Trophoblast cell (in vitro differentiated cells and primary cell): ENCODE data around the gene CTXN1.

Experiments used
- DNase-seq, 2 donors: peaks; one replicate each; pipeline ENCODE4 v3.0.0-alpha.2; 2016
- H2AFZ ChIP-seq: 2 replicates; pipeline ENCODE4 v1.6.1; 2013; ENCODE audit warnings: low read length, moderate library complexity, mild to moderate bottlenecking; ENCODE audit not compliant: insufficient read depth, poor library complexity
- H2AK5ac ChIP-seq: 2 replicates; pipeline ENCODE4 v1.6.1; 2013; ENCODE audit warnings: mild to moderate bottlenecking, low read length
- H2BK120ac ChIP-seq: 2 replicates; pipeline ENCODE4 v1.6.1; 2013; ENCODE audit warnings: low read length, mild to moderate bottlenecking, moderate library complexity; ENCODE audit not compliant: insufficient read depth, poor library complexity
- H2BK12ac ChIP-seq: 2 replicates; pipeline ENCODE4 v1.6.1; 2013; ENCODE audit warnings: mild to moderate bottlenecking, low read length, moderate library complexity
- H2BK5ac ChIP-seq: 2 replicates; pipeline ENCODE4 v1.6.1; 2013; ENCODE audit warnings: low read length, low read depth, moderate library complexity, mild to moderate bottlenecking; ENCODE audit not compliant: poor library complexity
- H3K14ac ChIP-seq: 2 replicates; pipeline ENCODE4 v1.6.1; 2013; ENCODE audit warnings: mild to moderate bottlenecking, low read length
- H3K18ac ChIP-seq: 2 replicates; pipeline ENCODE4 v1.6.1; 2013; ENCODE audit warnings: mild to moderate bottlenecking, low read length
- H3K23ac ChIP-seq: 2 replicates; pipeline ENCODE4 v1.6.1; 2013; ENCODE audit warnings: low read length
- H3K27ac ChIP-seq: 2 replicates; pipeline ENCODE4 v1.5.1; 2013; ENCODE audit warnings: low read depth, mild to moderate bottlenecking, inconsistent platforms, low read length, moderate library complexity
- H3K27me3 ChIP-seq: 2 replicates; pipeline ENCODE4 v1.6.1; 2013; ENCODE audit warnings: inconsistent platforms, mild to moderate bottlenecking, low read length, moderate library complexity; ENCODE audit not compliant: insufficient read depth
- H3K36me3 ChIP-seq, 2 experiments: 1 replicate in 1 of 2; 2 replicates in 1 of 2; pipeline ENCODE4 v1.6.1; 2013; ENCODE audit warnings: low read length in 2 of 2, mild to moderate bottlenecking in 2 of 2, moderate library complexity in 1 of 2; ENCODE audit not compliant: insufficient read depth in 2 of 2, control insufficient read depth in 1 of 2
- H3K4ac ChIP-seq: 2 replicates; pipeline ENCODE4 v1.6.1; 2013; ENCODE audit warnings: low read depth, mild to moderate bottlenecking, low read length, moderate library complexity
- H3K4me1 ChIP-seq, 2 experiments: 1 replicate in 1 of 2; 2 replicates in 1 of 2; pipeline ENCODE4 v1.6.1; 2013; ENCODE audit warnings: low read length in 2 of 2, mild to moderate bottlenecking in 2 of 2, moderate library complexity in 1 of 2; ENCODE audit not compliant: insufficient read depth in 2 of 2, control insufficient read depth in 1 of 2
- H3K4me2 ChIP-seq: 2 replicates; pipeline ENCODE4 v1.6.1; 2013; ENCODE audit warnings: inconsistent platforms, mild to moderate bottlenecking, low read length, moderate library complexity
- H3K4me3 ChIP-seq: 2 replicates; pipeline ENCODE4 v1.5.1; 2013; ENCODE audit warnings: mild to moderate bottlenecking, low read depth, low read length, inconsistent platforms
- H3K79me1 ChIP-seq: one replicate; pipeline ENCODE4 v1.6.1; 2013; ENCODE audit warnings: low read length
- H3K79me2 ChIP-seq: 2 replicates; pipeline ENCODE4 v1.6.1; 2013; ENCODE audit warnings: low read length, mild to moderate bottlenecking; ENCODE audit not compliant: control insufficient read depth, insufficient read depth, poor library complexity
- H3K9ac ChIP-seq: 2 replicates; pipeline ENCODE4 v1.6.1; 2013; ENCODE audit warnings: mild to moderate bottlenecking, low read length
- H3K9me3 ChIP-seq: 2 replicates; pipeline ENCODE4 v1.6.1; 2013; ENCODE audit warnings: low read depth, mild to moderate bottlenecking, control low read depth, inconsistent platforms, low read length; ENCODE audit not compliant: insufficient read depth
- H4K12ac ChIP-seq: 2 replicates; pipeline ENCODE4 v1.6.1; 2013; ENCODE audit warnings: low read depth, mild to moderate bottlenecking, low read length, moderate library complexity
- H4K8ac ChIP-seq: 2 replicates; pipeline ENCODE4 v1.6.1; 2013; ENCODE audit warnings: low read depth, mild to moderate bottlenecking, low read length, moderate library complexity
- H4K91ac ChIP-seq: one replicate; pipeline ENCODE4 v1.6.1; 2013; ENCODE audit warnings: low read depth, mild to moderate bottlenecking, low read length, moderate library complexity
- WGBS: extraction: QIAGEN DNeasy Blood & Tissue Kit; methylation state at CpG from one replicate; pipeline ENCODE4 v1.1.7; 2013; ENCODE audit warnings: missing lambda C conversion rate; ENCODE audit not compliant: insufficient read length, insufficient coverage; ENCODE audit errors: extremely low coverage; 5-methylcytosine and 5-hydroxymethylcytosine counted together

Gene CTXN1

DNA sequence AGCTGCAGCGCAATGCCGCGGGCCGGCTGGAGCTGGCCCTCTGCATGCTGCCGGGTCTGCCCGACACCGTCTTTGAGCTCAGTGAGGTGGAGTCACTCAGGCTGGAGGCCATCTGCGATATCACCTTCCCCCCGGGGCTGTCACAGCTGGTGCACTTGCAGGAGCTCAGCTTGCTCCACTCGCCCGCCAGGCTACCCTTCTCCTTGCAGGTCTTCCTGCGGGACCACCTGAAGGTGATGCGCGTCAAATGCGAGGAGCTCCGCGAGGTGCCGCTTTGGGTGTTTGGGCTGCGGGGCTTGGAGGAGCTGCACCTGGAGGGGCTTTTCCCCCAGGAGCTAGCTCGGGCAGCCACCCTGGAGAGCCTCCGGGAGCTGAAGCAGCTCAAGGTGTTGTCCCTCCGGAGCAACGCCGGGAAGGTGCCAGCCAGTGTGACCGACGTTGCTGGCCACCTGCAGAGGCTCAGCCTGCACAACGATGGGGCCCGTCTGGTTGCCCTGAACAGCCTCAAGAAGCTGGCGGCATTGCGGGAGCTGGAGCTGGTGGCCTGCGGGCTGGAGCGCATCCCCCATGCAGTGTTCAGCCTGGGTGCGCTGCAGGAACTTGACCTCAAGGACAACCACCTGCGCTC is 26.1 kb downstream of the CTXN1 start:
- H3K4me3 ChIP-seq, result no peak overlapping the region
- no peak overlapping the region for H3K27ac ChIP-seq
- peaks cover 2% of the 10 kb centered on the region for H3K9me3 ChIP-seq
- H3K4me1 ChIP-seq, result peaks cover 18 to 20% of the 10 kb centered on the region in 2 experiments
- H4K12ac ChIP-seq, result no peak overlapping the region
- no peak overlapping the region for H3K4me2 ChIP-seq
- no peak for DNase-seq
- no peaks in the 10 kb centered on the region for H3K36me3 ChIP-seq
- H3K4ac ChIP-seq, result no peak overlapping the region
- H3K9ac ChIP-seq, result no peak overlapping the region
- no peak overlapping the region for H2BK5ac ChIP-seq
- H2BK12ac ChIP-seq, result no peak overlapping the region
- H2AFZ ChIP-seq, result no peak overlapping the region
- no peak overlapping the region for H4K8ac ChIP-seq
- no peak overlapping the region for H3K14ac ChIP-seq
- H3K79me1 ChIP-seq, result peaks cover 16% of the 10 kb centered on the region
- no CpG with 5 or more reads among the region's 34 CpGs for WGBS
- no peaks in the 10 kb centered on the region for H3K27me3 ChIP-seq
- H2BK120ac ChIP-seq, result no peak overlapping the region
- H3K79me2 ChIP-seq, result peaks cover 15% of the 10 kb centered on the region
- no peak overlapping the region for H3K23ac ChIP-seq
- H2AK5ac ChIP-seq, result no peak overlapping the region
- H4K91ac ChIP-seq, result no peak overlapping the region
- H3K18ac ChIP-seq, result no peak overlapping the region

DNA sequence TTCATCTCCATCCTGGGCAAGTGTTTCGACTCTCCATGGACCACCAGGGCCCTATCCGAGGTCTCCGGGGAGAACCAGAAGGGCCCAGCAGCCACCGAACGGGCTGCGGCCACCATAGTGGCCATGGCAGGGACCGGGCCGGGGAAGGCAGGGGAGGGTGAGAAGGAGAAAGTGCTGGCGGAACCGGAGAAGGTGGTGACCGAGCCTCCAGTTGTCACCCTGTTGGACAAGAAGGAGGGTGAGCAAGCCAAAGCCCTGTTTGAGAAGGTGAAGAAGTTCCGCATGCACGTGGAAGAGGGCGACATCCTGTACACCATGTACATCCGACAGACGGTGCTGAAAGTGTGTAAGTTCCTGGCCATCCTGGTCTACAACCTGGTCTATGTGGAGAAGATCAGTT is 27.0 kb downstream of the CTXN1 start:
- H3K79me1 ChIP-seq, result peaks cover 9% of the 10 kb centered on the region
- H3K4me3 ChIP-seq, result no peak overlapping the region
- no peak overlapping the region for H3K14ac ChIP-seq
- peaks cover 17 to 19% of the 10 kb centered on the region in 2 experiments for H3K4me1 ChIP-seq
- no peak overlapping the region for H3K27ac ChIP-seq
- no CpG with 5 or more reads among the region's 16 CpGs for WGBS
- no peak overlapping the region for H3K4me2 ChIP-seq
- H3K36me3 ChIP-seq, result no peaks in the 10 kb centered on the region
- peaks cover 7% of the 10 kb centered on the region for H3K79me2 ChIP-seq
- H2BK120ac ChIP-seq, result no peak overlapping the region
- H4K91ac ChIP-seq, result no peak overlapping the region
- no peak overlapping the region for H3K9ac ChIP-seq
- no peaks in the 10 kb centered on the region for H3K27me3 ChIP-seq
- no peak overlapping the region for H2BK5ac ChIP-seq
- H4K8ac ChIP-seq, result no peak overlapping the region
- H3K18ac ChIP-seq, result no peak overlapping the region
- no peak overlapping the region for H2AFZ ChIP-seq
- DNase-seq, result no peak
- no peak overlapping the region for H3K4ac ChIP-seq
- no peak overlapping the region for H4K12ac ChIP-seq
- no peak overlapping the region for H3K23ac ChIP-seq
- H3K9me3 ChIP-seq, result peaks cover 2% of the 10 kb centered on the region
- H2AK5ac ChIP-seq, result no peak overlapping the region
- H2BK12ac ChIP-seq, result no peak overlapping the region

DNA sequence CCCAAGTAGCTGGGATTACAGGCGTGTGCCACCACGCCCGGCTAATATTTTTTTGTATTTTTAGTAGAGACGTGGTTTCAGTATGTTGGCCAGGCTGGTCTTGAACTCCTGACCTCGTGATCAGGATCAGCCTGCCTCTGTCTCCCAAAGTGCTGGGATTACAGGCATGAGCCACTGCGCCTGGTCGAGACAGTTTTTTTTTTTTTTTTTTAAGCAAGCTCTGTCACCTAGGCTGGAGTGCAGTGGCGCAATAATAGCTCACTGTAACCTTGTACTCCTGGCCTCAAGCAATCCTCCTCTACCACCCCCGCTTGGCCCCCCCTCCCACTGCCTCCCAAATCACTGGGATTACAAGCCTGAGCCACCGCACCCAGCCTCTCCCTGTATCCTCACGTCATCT is 28.6 kb downstream of the CTXN1 start:
- Histone ChIP-seq H2BK120ac (no peak overlapping the region), H3K27me3 (no peaks in the 10 kb centered on the region), H3K23ac (no peak overlapping the region), H3K9ac (no peak overlapping the region), H3K18ac (no peak overlapping the region), H4K12ac (no peak overlapping the region), H3K36me3 (no peaks in the 10 kb centered on the region), H2AK5ac (no peak overlapping the region), H3K27ac (no peak overlapping the region), H3K4ac (no peak overlapping the region), H2BK5ac (no peak overlapping the region), H3K9me3 (no peaks in the 10 kb centered on the region), H4K8ac (no peak overlapping the region), H2AFZ (no peak overlapping the region), H3K79me2 (no peaks in the 10 kb centered on the region), H3K79me1 (no peaks in the 10 kb centered on the region), H4K91ac (no peak overlapping the region), H2BK12ac (no peak overlapping the region), H3K4me2 (no peak overlapping the region), H3K4me3 (no peak overlapping the region), H3K4me1 (peaks cover 10 to 11% of the 10 kb centered on the region in 2 experiments), H3K14ac (no peak overlapping the region)
- WGBS, result no CpG with 5 or more reads among the region's 11 CpGs
- no peak for DNase-seq

DNA sequence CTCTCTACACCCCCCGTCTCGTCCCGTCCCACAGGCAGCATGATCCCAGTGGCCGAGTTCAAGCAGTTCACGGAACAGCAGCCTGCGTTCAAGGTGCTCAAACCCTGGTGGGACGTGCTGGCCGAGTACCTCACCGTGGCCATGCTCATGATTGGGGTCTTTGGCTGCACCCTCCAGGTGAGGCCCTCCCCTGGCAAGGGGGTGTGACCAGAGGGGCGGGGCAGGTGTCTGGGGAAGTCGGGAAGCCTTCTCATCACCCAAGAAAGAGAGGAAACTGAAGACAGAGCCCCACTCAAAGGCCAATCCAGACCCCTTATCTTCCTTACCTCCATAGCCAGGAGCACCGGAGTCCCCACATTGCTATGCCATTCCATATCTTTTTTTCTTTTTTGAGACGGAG is 30.4 kb downstream of the CTXN1 start:
- no peaks in the 10 kb centered on the region for H3K36me3 ChIP-seq
- no peak overlapping the region for H3K4me2 ChIP-seq
- H3K27ac ChIP-seq, result no peak overlapping the region
- H3K23ac ChIP-seq, result no peak overlapping the region
- no peak overlapping the region for H3K18ac ChIP-seq
- H3K79me2 ChIP-seq, result no peaks in the 10 kb centered on the region
- no peak overlapping the region for H3K4ac ChIP-seq
- no peak for DNase-seq
- H3K9ac ChIP-seq, result no peak overlapping the region
- H4K12ac ChIP-seq, result no peak overlapping the region
- H2BK120ac ChIP-seq, result no peak overlapping the region
- peaks cover 10 to 11% of the 10 kb centered on the region in 2 experiments for H3K4me1 ChIP-seq
- H3K9me3 ChIP-seq, result no peaks in the 10 kb centered on the region
- H2BK12ac ChIP-seq, result no peak overlapping the region
- no peaks in the 10 kb centered on the region for H3K79me1 ChIP-seq
- H3K4me3 ChIP-seq, result no peak overlapping the region
- no peaks in the 10 kb centered on the region for H3K27me3 ChIP-seq
- H2BK5ac ChIP-seq, result no peak overlapping the region
- peak overlapping the region; percentile 5 for H3K14ac ChIP-seq
- no CpG with 5 or more reads among the region's 13 CpGs for WGBS
- H2AFZ ChIP-seq, result no peak overlapping the region
- peak overlapping the region; percentile 34 for H4K91ac ChIP-seq
- no peak overlapping the region for H2AK5ac ChIP-seq
- H4K8ac ChIP-seq, result no peak overlapping the region
